Measurements from ENCODE around the gene C3orf20. TPM values are rescaled to one million over a fixed set of nuclear protein-coding genes. Genes with fewer than 3 reads are reported as not detected.

The C3orf20 gene
- total RNA-seq: under 0.01 TPM in 1 of 2 replicates, not detected in the other

DNA sequence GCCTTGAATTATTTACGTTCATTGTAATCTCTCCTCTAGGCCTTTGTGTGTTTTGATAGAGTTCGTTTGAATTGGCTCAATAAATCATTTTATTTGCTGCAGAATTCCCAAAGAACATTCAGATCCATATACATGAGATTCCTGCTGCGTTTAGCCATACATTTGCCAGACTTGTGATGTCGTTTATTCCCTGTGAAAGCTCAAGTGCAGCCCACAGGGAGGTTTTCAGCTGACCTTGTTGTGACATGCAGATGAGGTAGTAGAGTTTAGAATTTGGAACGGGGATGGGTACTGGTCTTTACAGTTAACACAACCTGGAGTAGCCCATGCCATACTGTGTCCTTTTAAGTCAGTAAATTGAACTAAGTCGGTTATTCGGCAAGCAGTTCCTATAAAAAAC, at the start of gene C3orf20:
Gene C3orf20, plus strand, starts transcription at position 301 of the 400 bp plus-strand sequence. CDS start 7,573 bp downstream, outside the sequence.
- no peak within 1 kb of the TSS for H3K4me3 ChIP-seq (ENCODE audit: low read depth, low read length)
- TF ChIP-seq, protein P1, sequence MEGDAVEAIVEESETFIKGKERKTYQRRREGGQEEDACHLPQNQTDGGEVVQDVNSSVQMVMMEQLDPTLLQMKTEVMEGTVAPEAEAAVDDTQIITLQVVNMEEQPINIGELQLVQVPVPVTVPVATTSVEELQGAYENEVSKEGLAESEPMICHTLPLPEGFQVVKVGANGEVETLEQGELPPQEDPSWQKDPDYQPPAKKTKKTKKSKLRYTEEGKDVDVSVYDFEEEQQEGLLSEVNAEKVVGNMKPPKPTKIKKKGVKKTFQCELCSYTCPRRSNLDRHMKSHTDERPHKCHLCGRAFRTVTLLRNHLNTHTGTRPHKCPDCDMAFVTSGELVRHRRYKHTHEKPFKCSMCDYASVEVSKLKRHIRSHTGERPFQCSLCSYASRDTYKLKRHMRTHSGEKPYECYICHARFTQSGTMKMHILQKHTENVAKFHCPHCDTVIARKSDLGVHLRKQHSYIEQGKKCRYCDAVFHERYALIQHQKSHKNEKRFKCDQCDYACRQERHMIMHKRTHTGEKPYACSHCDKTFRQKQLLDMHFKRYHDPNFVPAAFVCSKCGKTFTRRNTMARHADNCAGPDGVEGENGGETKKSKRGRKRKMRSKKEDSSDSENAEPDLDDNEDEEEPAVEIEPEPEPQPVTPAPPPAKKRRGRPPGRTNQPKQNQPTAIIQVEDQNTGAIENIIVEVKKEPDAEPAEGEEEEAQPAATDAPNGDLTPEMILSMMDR (IDR thresholded peaks at IDR 0.05; ENCODE audit: insufficient read depth, low read depth, low read length): no peak
- DNase-seq (ENCODE audit: low read depth): no peak

DNA sequence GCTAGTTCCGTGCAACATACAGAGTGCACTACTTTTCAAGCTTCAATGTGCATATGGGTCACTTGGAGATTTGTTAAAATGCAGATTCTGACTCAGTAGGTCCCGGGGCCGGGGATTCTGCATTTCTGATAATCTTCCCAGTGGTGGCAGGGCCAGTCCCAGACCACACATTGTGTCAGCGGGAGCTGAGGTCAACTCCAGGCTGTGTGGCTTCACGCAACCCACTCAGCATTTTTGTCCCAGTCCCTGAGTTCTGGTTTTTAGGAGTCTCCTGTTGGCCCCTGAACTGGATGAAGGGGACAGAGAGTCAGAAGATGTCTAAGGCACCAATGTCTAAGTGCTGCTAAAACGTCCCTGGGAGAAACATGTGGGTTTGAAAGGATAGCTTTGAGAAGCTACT, 49.5 kb upstream of the C3orf20 start:
- DNase-seq (ENCODE audit: low read depth): no peak
- H3K4me3 ChIP-seq (ENCODE audit: low read depth, low read length): no peak overlapping the region
- TF ChIP-seq, protein P1 (IDR thresholded peaks at IDR 0.05; ENCODE audit: insufficient read depth, low read depth, low read length): no peak

DNA sequence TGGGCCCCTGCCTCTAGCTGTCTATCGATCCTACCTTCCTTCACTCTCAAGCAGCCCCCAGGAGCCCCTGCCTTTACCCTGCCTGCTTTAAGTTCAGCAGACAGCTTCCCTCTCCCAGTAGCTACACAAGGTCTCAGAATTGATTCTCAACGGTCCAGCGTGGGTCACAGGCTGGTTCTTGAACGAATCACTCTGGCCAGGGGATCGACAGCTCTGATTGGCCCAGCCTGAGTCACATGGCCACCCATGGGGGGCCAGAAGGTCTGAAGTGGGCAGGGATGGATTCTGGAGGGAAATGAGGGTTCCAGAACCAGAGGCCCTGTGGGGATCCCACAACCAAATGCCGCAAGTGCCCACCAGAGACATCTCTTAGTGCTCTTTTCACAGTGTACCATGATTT, 47.1 kb upstream of the C3orf20 start:
- no peak for DNase-seq (ENCODE audit: low read depth)
- no peak overlapping the region for H3K4me3 ChIP-seq (ENCODE audit: low read depth, low read length)
- TF ChIP-seq, protein P1 (IDR thresholded peaks at IDR 0.05; ENCODE audit: insufficient read depth, low read depth, low read length): no peak

DNA sequence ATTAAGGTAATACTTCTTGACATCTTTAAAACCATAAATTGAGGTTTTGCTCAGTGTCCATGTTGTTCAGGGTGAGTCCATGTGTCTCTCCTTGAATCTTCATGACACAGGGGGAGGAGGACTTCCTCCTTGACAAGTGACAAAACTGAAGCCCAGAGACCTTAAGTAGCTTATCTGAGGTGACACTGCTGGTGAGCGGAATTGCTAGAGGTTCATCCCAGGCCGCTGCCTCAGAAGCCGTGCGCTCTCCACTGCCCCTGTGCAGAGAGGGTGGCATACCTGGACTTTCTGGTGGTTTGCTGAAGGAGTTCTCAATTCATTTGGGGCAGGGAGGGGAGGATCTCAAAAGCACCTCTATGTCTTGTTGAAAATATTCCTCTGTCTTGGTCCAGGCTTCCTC, 46.5 kb upstream of the C3orf20 start:
- DNase-seq (ENCODE audit: low read depth): no peak
- TF ChIP-seq, protein P1 (IDR thresholded peaks at IDR 0.05; ENCODE audit: insufficient read depth, low read depth, low read length): no peak
- no peak overlapping the region for H3K4me3 ChIP-seq (ENCODE audit: low read depth, low read length)

DNA sequence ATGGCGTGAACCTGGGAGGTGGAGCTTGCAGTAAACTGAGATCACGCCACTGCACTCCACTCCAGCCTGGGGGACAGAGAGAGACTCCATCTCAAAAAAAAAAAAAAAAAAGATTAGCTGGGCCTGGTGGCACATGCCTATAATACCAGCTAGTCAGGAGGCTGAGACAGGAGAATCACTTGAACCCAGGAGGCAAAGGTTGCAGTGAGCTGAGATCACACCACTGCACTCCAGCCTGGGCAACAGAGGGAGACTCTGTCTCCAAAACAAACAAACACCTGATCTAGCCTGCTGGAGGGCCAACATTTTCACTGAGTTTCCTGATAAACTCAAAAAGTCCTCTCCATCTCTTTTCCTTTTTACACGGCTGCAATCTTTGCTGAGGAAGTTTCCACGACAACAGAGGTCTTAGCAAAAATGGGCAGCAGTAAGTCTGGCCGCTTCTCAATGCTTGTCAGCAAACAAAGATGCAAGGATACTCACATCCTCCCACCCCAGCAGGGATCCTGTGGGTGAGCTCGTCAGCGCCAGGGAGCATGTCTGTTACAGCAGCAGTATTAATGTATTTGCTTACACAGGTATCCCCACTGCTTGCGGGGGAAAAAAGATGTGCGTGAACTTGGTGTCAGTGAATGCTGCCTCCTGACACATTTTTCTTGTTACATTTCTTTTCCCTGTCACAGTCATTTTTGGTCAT, 44.4 kb upstream of the C3orf20 start:
- no peak overlapping the region for H3K4me3 ChIP-seq (ENCODE audit: low read depth, low read length)
- TF ChIP-seq, protein P1 (IDR thresholded peaks at IDR 0.05; ENCODE audit: insufficient read depth, low read depth, low read length): no peak
- DNase-seq (ENCODE audit: low read depth): no peak

DNA sequence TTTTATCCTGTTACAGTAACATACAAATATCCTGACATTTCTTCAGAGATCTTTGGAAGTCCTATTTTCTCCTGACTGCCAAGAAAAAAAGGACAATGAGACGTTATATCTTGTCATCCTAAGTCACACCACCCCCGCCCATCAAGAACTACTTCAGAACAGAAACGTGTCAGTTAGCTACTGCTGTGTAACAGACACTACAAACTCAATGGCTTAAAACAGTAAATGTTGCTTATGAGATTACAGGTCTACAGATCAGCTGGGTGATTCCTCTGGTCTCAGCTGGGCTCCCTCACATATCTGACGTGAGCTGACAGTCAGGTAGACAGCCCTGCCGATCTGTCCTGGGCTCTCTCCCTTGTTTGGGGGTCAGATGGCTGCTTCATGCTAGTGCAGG, 43.8 kb upstream of the C3orf20 start:
- H3K4me3 ChIP-seq (ENCODE audit: low read depth, low read length): no peak overlapping the region
- TF ChIP-seq, protein P1 (IDR thresholded peaks at IDR 0.05; ENCODE audit: insufficient read depth, low read depth, low read length): no peak
- no peak for DNase-seq (ENCODE audit: low read depth)

Measured in fibroblast of villous mesenchyme (primary cell).